Hematopoietic multipotent progenitor cell treated with erythropoietin and hydrocortisone succinate and interleukin-3 and kit ligand, for 4 days (in vitro differentiated cells): Measurements from ENCODE around the gene ATL3.
"Not testable (repeated sequence)": the region's sequence is repeated elsewhere in the genome, so short reads cannot be mapped to it uniquely, and the experiment has no call there.

Experiments used
- DNase-seq: peaks from one replicate; pipeline ENCODE4 v3.0.0-alpha.2; 2015

The ATL3 gene

GRCh38 chr11:63586451-63587166, 84.6 kb downstream of the ATL3 start:
- DNase-seq, result no peak

- DNase-seq, result no peak
Measured at GRCh38 chr11:63583357-63583677, 87.9 kb downstream of the ATL3 start.

- not testable (repeated sequence) for DNase-seq
Measured at GRCh38 chr11:63581224-63581623, 90.0 kb downstream of the ATL3 start.

- DNase-seq, result not testable (repeated sequence)
Measured at GRCh38 chr11:63578882-63579281, 92.3 kb downstream of the ATL3 start.

GRCh38 chr11:63574856-63575602, 96.1 kb downstream of the ATL3 start:
- DNase-seq, result no peak
